ENCODE measurements around the gene SPATA19.

DNA sequence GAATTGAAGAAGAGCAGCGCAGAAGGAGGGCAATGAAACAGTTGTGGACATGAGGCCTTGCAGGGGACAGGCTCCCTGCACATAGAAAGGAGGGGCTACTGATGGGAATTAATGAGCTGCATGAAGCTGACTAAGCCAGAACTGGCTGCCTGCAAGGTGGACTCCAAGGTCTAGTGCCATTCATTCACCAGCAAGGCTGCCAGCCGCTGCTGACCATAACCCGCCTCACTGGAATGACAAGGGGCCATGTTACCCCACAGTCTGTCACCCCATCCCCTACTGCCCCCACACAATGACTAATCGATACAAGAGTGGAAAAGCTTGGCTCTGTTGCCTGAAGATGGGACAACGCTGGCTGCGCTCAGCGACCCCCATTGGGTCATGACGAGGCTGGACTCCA, 44.6 kb downstream of the SPATA19 start:
- TF ChIP-seq, protein P1, sequence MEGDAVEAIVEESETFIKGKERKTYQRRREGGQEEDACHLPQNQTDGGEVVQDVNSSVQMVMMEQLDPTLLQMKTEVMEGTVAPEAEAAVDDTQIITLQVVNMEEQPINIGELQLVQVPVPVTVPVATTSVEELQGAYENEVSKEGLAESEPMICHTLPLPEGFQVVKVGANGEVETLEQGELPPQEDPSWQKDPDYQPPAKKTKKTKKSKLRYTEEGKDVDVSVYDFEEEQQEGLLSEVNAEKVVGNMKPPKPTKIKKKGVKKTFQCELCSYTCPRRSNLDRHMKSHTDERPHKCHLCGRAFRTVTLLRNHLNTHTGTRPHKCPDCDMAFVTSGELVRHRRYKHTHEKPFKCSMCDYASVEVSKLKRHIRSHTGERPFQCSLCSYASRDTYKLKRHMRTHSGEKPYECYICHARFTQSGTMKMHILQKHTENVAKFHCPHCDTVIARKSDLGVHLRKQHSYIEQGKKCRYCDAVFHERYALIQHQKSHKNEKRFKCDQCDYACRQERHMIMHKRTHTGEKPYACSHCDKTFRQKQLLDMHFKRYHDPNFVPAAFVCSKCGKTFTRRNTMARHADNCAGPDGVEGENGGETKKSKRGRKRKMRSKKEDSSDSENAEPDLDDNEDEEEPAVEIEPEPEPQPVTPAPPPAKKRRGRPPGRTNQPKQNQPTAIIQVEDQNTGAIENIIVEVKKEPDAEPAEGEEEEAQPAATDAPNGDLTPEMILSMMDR (IDR thresholded peaks at IDR 0.05; ENCODE audit: insufficient read depth, low read length, poor library complexity, severe bottlenecking) = no peak
- no peak for TF ChIP-seq EZH2phosphoT487 (conservative IDR thresholded peaks at IDR 0.05; ENCODE audit: low read length)

Data from SU-DHL-6 (cell line).